ENCODE results near the gene LY6G5B.

GRCh38 chr6:31634131-31634530, 35.6 kb upstream of the LY6G5B start:
- TF ChIP-seq EZH2 (IDR thresholded peaks at IDR 0.05; ENCODE audit: insufficient read depth, poor library complexity, severe bottlenecking) (no peak), EZH2phosphoT487 (IDR thresholded peaks at IDR 0.05; ENCODE audit: insufficient read depth, low read depth) (no peak)
